Stomach (tissue), 9 donors: ENCODE data around the gene OGA. TPM values are rescaled to one million over a fixed set of nuclear protein-coding genes. Genes with fewer than 3 reads are reported as not detected.

Experiments used
- DNase-seq, 2 donors: peaks; one replicate each; pipeline versions ENCODE4 v3.0.0 to v3.0.0-alpha.2; 2013 to 2019
- H3K27ac ChIP-seq, 5 donors: fragments of 200-600 bp in 4 of 5; sonication (generic) in 4 of 5; one replicate each; pipeline ENCODE4 v1.5.1; 2013 to 2019; ENCODE audit warnings: mild to moderate bottlenecking in 1 of 5, moderate library complexity in 1 of 5
- H3K27me3 ChIP-seq, 3 donors: fragments of 200-600 bp; sonication (generic); one replicate each; pipeline ENCODE4 v1.5.1; 2017 to 2019; ENCODE audit warnings: mixed run types in 1 of 3
- H3K36me3 ChIP-seq, 4 donors: fragments of 200-600 bp; sonication (generic); 1 replicate in 3 of 4; 2 replicates in 1 of 4; pipeline ENCODE4 v1.5.1; 2016 to 2019
- H3K4me1 ChIP-seq, 4 donors: fragments of 200-600 bp; sonication (generic); one replicate each; pipeline ENCODE4 v1.5.1; 2016 to 2019
- H3K4me3 ChIP-seq, 4 donors: fragments of 200-600 bp; sonication (generic) in 3 of 4; one replicate each; pipeline ENCODE4 v1.5.1; 2016 to 2019; ENCODE audit warnings: mild to moderate bottlenecking in 1 of 4
- H3K9me3 ChIP-seq, 4 donors: fragments of 200-600 bp; sonication (generic); one replicate each; pipeline ENCODE4 v1.5.1; 2016 to 2019
- EP300 ChIP-seq: sonication (generic); formaldehyde crosslinking; IDR thresholded peaks from one replicate; pipeline ENCODE4 v1.6.1; 2017; ENCODE audit warnings: antibody characterized with exemption
- POLR2A ChIP-seq, 4 donors: fragments of 450-650 bp; IDR thresholded peaks; one replicate each; pipeline ENCODE4 v1.6.1; 2016; ENCODE audit warnings: antibody characterized with exemption in 4 of 4, control low read depth in 2 of 4, mild to moderate bottlenecking in 1 of 4, moderate library complexity in 1 of 4
- POLR2AphosphoS5 ChIP-seq, 3 donors: sonication (generic); formaldehyde crosslinking; IDR thresholded peaks; one replicate each; pipeline ENCODE4 v1.6.1; 2016; ENCODE audit warnings: antibody characterized with exemption in 3 of 3
- WGBS, 5 donors: extraction: QIAGEN DNeasy Blood & Tissue Kit in 3 of 5; methylation state at CpG; one replicate each; pipeline versions ENCODE4 v1.1.5 to v1.1.7; 2013 to 2018; 5-methylcytosine and 5-hydroxymethylcytosine counted together
- intact Hi-C: fragments of 100-400 bp; cut with DNase I; formaldehyde crosslinking; loops from one replicate; pipeline ENCODE4 v1.15.1; 2023; ENCODE audit warnings: low total_unique reads
- polyA plus RNA-seq, 3 donors: library from polyadenylated mRNA; stranded (reverse); fragments of 200-250 nt; gene quantifications; one replicate each; pipeline ENCODE4 v1.2.3, GENCODE V29; 2013
- total RNA-seq, 5 donors: library from RNA; depleted of rRNA; stranded (reverse); fragments of >200 nt; gene quantifications; one replicate each; pipeline versions ENCODE4 v1.1.0 to v1.2.3, GENCODE V29; 2014 to 2016
- TF ChIP-seq, protein P1 (sequence below), 7 experiments: fragments of 450-650 bp in 4 of 7; fragments of 200-600 bp in 3 of 7; sonication (generic) in 3 of 7; IDR thresholded peaks; one replicate each; pipeline ENCODE4 v1.5.1; 2016 to 2019; ENCODE audit warnings: antibody characterized with exemption in 7 of 7, control low read depth in 2 of 7, mild to moderate bottlenecking in 1 of 7
- donor health status: healthy with polysubstance abuse.
- donor health status: Bipolar disorder and iron deficiency.
- donor health status: healthy.

OGA gene
- total and polyA plus RNA-seq, 8 donors = 18.9 to 312 (median 131) TPM

GRCh38 chr10:101766306-101766705, 51.9 kb downstream of the OGA start:
- Histone ChIP-seq H3K9me3 (no peaks in the 10 kb centered on the region), H3K4me1 (no peaks in the 10 kb centered on the region), H3K4me3 (no peak overlapping the region), H3K36me3 (no peaks in the 10 kb centered on the region), H3K27ac (no peak overlapping the region), H3K27me3 (peaks cover 4 to 88% (median 16%) of the 10 kb centered on the region in 3 donors)
- no peak for DNase-seq
- 79 to 86% (median 81%) methylated on average over 6 of the region's 6 CpGs for WGBS, 5 donors
- intact Hi-C loops = no loop called here
- TF ChIP-seq POLR2AphosphoS5 (IDR thresholded peaks at IDR 0.05) (no peak), EP300 (no peak), POLR2A (IDR thresholded peaks at IDR 0.05) (no peak)
- TF ChIP-seq, protein P1, sequence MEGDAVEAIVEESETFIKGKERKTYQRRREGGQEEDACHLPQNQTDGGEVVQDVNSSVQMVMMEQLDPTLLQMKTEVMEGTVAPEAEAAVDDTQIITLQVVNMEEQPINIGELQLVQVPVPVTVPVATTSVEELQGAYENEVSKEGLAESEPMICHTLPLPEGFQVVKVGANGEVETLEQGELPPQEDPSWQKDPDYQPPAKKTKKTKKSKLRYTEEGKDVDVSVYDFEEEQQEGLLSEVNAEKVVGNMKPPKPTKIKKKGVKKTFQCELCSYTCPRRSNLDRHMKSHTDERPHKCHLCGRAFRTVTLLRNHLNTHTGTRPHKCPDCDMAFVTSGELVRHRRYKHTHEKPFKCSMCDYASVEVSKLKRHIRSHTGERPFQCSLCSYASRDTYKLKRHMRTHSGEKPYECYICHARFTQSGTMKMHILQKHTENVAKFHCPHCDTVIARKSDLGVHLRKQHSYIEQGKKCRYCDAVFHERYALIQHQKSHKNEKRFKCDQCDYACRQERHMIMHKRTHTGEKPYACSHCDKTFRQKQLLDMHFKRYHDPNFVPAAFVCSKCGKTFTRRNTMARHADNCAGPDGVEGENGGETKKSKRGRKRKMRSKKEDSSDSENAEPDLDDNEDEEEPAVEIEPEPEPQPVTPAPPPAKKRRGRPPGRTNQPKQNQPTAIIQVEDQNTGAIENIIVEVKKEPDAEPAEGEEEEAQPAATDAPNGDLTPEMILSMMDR (IDR thresholded peaks at IDR 0.05) = no peak

- H3K4me1 ChIP-seq = no peaks in the 10 kb centered on the region
- intact Hi-C loops = no loop called here
- H3K9me3 ChIP-seq = no peaks in the 10 kb centered on the region
- no peaks in the 10 kb centered on the region for H3K36me3 ChIP-seq
- H3K27me3 ChIP-seq = peaks cover 0 to 73% (median 0%) of the 10 kb centered on the region in 3 donors
- H3K4me3 ChIP-seq = no peak overlapping the region
- TF ChIP-seq, protein P1 (IDR thresholded peaks at IDR 0.05) = no peak
- TF ChIP-seq POLR2AphosphoS5 (IDR thresholded peaks at IDR 0.05) (no peak), EP300 (no peak), POLR2A (IDR thresholded peaks at IDR 0.05) (no peak)
- no peak overlapping the region for H3K27ac ChIP-seq
- WGBS, 5 donors = 81 to 93% (median 86%) methylated on average over 9 to 10 of the region's 10 CpGs
- DNase-seq = no peak
Measured at GRCh38 chr10:101763141-101763846, 55.0 kb downstream of the OGA start.

DNA sequence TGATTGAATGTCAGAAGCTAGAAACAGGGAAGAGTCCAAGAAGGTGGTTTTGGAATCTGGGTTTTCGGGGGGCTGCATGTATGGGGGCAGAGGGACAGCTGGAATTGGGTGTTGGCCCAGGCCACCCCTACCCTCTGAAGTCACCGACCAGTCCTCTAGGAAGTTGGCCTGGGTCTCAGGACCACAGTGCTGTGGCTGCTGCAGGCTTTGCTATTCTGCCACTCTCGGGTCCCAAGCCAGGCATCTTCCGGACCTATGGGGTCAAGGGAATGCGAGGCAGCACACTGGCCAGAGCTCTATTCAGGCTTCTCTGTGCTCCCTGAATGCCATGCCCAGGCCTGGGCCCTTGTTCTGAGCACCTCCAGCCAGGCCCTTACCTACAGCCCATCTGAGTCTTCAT, 55.5 kb downstream of the OGA start:
- no peak overlapping the region for H3K27ac ChIP-seq
- DNase-seq = no peak
- no peak overlapping the region for H3K4me3 ChIP-seq
- H3K9me3 ChIP-seq = no peaks in the 10 kb centered on the region
- 88 to 97% (median 95%) methylated on average over 3 to 5 of the region's 5 CpGs for WGBS, 5 donors
- intact Hi-C loops = no loop called here
- peaks cover 0 to 67% (median 0%) of the 10 kb centered on the region in 3 donors for H3K27me3 ChIP-seq
- H3K36me3 ChIP-seq = no peaks in the 10 kb centered on the region
- no peak for TF ChIP-seq EP300
- no peak for TF ChIP-seq POLR2AphosphoS5 (IDR thresholded peaks at IDR 0.05)
- TF ChIP-seq, protein P1 (IDR thresholded peaks at IDR 0.05) = no peak
- no peak for TF ChIP-seq POLR2A (IDR thresholded peaks at IDR 0.05)
- H3K4me1 ChIP-seq = no peaks in the 10 kb centered on the region

GRCh38 chr10:101761226-101761625, 57.0 kb downstream of the OGA start:
- peaks cover 0 to 53% (median 0%) of the 10 kb centered on the region in 3 donors for H3K27me3 ChIP-seq
- no peaks in the 10 kb centered on the region for H3K36me3 ChIP-seq
- DNase-seq = no peak
- no peaks in the 10 kb centered on the region for H3K9me3 ChIP-seq
- no peak overlapping the region for H3K27ac ChIP-seq
- H3K4me1 ChIP-seq = no peaks in the 10 kb centered on the region
- no peak for TF ChIP-seq POLR2A (IDR thresholded peaks at IDR 0.05)
- TF ChIP-seq POLR2AphosphoS5 (IDR thresholded peaks at IDR 0.05) = no peak
- TF ChIP-seq, protein P1 (IDR thresholded peaks at IDR 0.05) = no peak
- TF ChIP-seq EP300 = no peak
- 82 to 88% (median 84%) methylated on average over 7 to 9 of the region's 9 CpGs for WGBS, 5 donors
- H3K4me3 ChIP-seq = no peak overlapping the region
- intact Hi-C loops = no loop called here
